DMS79 treated with DMSO at 0.1 percent for 48 hours (cell line): ENCODE measurements around the gene TLR8.
A peak's percentile ranks its signal among the peaks of the same experiment; 100 is the strongest.
"Not testable (repeated sequence)": the region's sequence is repeated elsewhere in the genome, so short reads cannot be mapped to it uniquely, and the experiment has no call there.

ENCODE experiments used
- DNase-seq: peaks from one replicate; lab custom pipeline; 2025; lab: John Stamatoyannopoulos, UW

TLR8 gene

GRCh38 chrX:12946838-12947544 is 40.6 kb downstream of the TLR8 start:
- DNase-seq, result peak; percentile 1

GRCh38 chrX:12947545-12948235 is 41.3 kb downstream of the TLR8 start:
- no peak for DNase-seq

- no peak for DNase-seq
Observed at GRCh38 chrX:12948495-12948894, 42.1 kb downstream of the TLR8 start.

- DNase-seq, result no peak
Observed at GRCh38 chrX:12949205-12949926, 42.9 kb downstream of the TLR8 start.

- DNase-seq, result no peak
Observed at GRCh38 chrX:12949927-12950656, 43.7 kb downstream of the TLR8 start.

GRCh38 chrX:12950851-12951594 is 44.6 kb downstream of the TLR8 start:
- no peak for DNase-seq

- no peak for DNase-seq
Observed at GRCh38 chrX:12951595-12951975, 45.2 kb downstream of the TLR8 start.

- no peak for DNase-seq
Observed at GRCh38 chrX:12953420-12953819, 47.0 kb downstream of the TLR8 start.

GRCh38 chrX:12954376-12954775 is 48.0 kb downstream of the TLR8 start:
- no peak for DNase-seq

- DNase-seq, result no peak
Observed at GRCh38 chrX:12954981-12955380, 48.6 kb downstream of the TLR8 start.

GRCh38 chrX:12955882-12956703 is 49.7 kb downstream of the TLR8 start:
- DNase-seq, result no peak

GRCh38 chrX:12956704-12957534 is 50.5 kb downstream of the TLR8 start:
- no peak for DNase-seq

GRCh38 chrX:12958059-12958458 is 51.6 kb downstream of the TLR8 start:
- DNase-seq, result no peak

- DNase-seq, result no peak
Observed at GRCh38 chrX:12958461-12958860, 52.0 kb downstream of the TLR8 start.

- DNase-seq, result no peak
Observed at GRCh38 chrX:12961196-12961718, 54.8 kb downstream of the TLR8 start.

- no peak for DNase-seq
Observed at GRCh38 chrX:12962041-12962504, 55.7 kb downstream of the TLR8 start.

- not testable (repeated sequence) for DNase-seq
Observed at GRCh38 chrX:12963210-12963850, 56.9 kb downstream of the TLR8 start.

GRCh38 chrX:12965131-12965940 is 58.9 kb downstream of the TLR8 start:
- no peak for DNase-seq
